NB4 (cell line): ENCODE measurements around the gene ACSM6.

Experiments used
- DNase-seq: peaks from one replicate; pipeline ENCODE4 v3.0.0; 2010; ENCODE audit warnings: low read depth
- H3K4me3 ChIP-seq: one replicate; pipeline ENCODE4 v1.5.1; 2011; ENCODE audit warnings: mild to moderate bottlenecking, low read depth, low read length, moderate library complexity
- MYC ChIP-seq: IDR thresholded peaks from 2 replicates; pipeline ENCODE4 v1.6.1; 2011; ENCODE audit warnings: low read depth, low read length
- POLR2A ChIP-seq: IDR thresholded peaks from 2 replicates; pipeline ENCODE4 v1.6.1; 2011; ENCODE audit warnings: mild to moderate bottlenecking; ENCODE audit not compliant: insufficient read length; ENCODE audit errors: extremely low read depth
- TF ChIP-seq, protein P1 (sequence below): IDR thresholded peaks from 2 replicates; pipeline ENCODE4 v1.6.1; 2011; ENCODE audit warnings: low read depth, low read length
- TF ChIP-seq, protein P2 (sequence below): IDR thresholded peaks from one replicate; pipeline ENCODE4 v1.5.1; 2012; ENCODE audit warnings: low read depth, low read length

ACSM6 gene, protein sequence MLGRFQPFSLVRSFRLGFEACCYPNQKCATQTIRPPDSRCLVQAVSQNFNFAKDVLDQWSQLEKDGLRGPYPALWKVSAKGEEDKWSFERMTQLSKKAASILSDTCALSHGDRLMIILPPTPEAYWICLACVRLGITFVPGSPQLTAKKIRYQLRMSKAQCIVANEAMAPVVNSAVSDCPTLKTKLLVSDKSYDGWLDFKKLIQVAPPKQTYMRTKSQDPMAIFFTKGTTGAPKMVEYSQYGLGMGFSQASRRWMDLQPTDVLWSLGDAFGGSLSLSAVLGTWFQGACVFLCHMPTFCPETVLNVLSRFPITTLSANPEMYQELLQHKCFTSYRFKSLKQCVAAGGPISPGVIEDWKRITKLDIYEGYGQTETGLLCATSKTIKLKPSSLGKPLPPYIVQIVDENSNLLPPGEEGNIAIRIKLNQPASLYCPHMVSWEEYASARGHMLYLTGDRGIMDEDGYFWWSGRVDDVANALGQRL

DNA sequence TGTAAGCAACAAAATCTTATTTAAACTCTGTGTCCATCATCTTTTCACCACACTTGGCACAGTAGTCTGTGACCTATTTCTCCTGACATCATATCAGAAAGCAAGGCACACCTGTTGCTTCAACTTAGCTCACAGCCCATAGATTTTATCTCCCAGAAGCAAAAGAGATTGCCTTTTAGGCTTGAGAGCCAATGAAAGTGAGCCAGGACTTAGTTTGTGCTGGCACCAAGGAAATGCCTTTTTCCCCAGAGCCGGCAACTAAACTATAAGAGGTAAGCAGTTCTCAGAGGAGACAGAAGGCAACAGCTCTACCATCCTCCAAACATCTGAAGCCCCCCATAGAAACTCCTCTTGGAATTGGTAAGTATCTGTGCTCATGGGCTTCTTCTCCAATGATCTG, at the start of gene ACSM6:
Gene ACSM6 (plus strand): TSS at position 295 of the 400 bp plus-strand sequence. CDS start 248 bp downstream, outside the sequence.
- TF ChIP-seq POLR2A (no peak), MYC (no peak)
- TF ChIP-seq, protein P1, sequence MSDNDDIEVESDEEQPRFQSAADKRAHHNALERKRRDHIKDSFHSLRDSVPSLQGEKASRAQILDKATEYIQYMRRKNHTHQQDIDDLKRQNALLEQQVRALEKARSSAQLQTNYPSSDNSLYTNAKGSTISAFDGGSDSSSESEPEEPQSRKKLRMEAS: no peak
- TF ChIP-seq, protein P2, sequence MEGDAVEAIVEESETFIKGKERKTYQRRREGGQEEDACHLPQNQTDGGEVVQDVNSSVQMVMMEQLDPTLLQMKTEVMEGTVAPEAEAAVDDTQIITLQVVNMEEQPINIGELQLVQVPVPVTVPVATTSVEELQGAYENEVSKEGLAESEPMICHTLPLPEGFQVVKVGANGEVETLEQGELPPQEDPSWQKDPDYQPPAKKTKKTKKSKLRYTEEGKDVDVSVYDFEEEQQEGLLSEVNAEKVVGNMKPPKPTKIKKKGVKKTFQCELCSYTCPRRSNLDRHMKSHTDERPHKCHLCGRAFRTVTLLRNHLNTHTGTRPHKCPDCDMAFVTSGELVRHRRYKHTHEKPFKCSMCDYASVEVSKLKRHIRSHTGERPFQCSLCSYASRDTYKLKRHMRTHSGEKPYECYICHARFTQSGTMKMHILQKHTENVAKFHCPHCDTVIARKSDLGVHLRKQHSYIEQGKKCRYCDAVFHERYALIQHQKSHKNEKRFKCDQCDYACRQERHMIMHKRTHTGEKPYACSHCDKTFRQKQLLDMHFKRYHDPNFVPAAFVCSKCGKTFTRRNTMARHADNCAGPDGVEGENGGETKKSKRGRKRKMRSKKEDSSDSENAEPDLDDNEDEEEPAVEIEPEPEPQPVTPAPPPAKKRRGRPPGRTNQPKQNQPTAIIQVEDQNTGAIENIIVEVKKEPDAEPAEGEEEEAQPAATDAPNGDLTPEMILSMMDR: no peak
- no peak within 1 kb of the TSS for H3K4me3 ChIP-seq
- DNase-seq: no peak

DNA sequence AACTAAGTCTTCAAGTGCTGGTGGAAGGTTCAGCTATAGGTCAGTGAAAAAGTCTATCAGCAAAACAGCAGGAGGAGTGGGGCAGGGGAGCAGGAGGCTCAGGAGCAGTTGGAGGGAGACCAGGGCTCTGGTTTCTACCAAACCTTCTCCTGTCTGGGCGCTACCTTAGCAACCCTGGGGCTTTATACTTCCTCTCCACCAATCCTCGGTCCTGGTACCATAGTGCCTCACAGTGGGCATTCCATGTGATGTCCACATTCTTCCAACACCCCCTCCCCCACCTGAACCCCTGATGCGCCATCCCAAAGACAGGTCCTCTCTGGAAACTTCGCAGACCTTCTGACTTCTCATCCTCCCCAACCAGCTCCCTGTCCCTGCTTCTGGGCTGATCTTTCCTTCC, 25.3 kb upstream of the ACSM6 start:
- no peak overlapping the region for H3K4me3 ChIP-seq
- DNase-seq: no peak

DNA sequence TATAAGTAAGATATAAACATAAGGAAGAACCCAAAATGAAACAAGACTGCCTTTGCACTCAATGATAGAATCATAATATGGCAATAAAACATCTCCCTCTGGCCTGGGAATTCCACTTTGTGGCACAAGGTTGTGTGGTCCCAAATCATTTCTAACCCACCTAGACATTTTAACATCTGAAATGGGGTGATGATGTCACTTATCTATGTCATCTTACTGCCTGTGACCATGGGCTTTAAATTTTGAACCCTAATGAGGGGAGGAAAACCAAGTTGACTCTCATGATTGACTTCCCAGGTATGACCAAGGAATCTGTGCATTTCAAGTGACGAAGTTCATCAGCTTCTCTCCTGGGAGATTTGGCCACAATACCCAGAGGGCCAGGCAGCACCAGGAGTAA, 24.5 kb upstream of the ACSM6 start:
- H3K4me3 ChIP-seq: no peak overlapping the region
- TF ChIP-seq MYC: no peak
- TF ChIP-seq POLR2A: no peak
- TF ChIP-seq, protein P2: no peak
- TF ChIP-seq, protein P1: no peak
- no peak for DNase-seq

More for the DNA sequence above, 25.3 kb upstream of the ACSM6 start:
- TF ChIP-seq MYC (no peak), POLR2A (no peak)
- TF ChIP-seq, protein P2: no peak
- TF ChIP-seq, protein P1: no peak

DNA sequence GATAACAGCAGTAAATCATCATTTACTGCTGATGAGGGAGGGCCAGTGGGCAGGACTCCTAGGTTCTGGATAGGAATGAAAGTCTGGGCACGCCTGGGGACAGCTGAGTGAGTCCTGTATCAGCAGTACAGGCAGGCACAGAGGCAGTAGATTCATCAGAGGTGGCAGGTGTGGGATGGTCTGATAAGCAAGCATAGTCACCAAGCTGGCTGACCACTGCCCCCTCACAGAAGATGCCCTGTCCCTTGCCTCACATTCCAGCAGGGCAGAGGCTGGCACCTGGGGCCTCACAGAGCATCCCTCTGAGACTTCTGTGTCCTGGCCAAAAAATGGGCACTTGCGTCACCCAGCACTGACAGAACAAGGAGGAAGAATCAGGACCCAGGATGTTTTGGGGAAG, 23.2 kb upstream of the ACSM6 start:
- TF ChIP-seq MYC (no peak), POLR2A (no peak)
- TF ChIP-seq, protein P2: no peak
- TF ChIP-seq, protein P1: no peak
- no peak for DNase-seq
- no peak overlapping the region for H3K4me3 ChIP-seq

DNA sequence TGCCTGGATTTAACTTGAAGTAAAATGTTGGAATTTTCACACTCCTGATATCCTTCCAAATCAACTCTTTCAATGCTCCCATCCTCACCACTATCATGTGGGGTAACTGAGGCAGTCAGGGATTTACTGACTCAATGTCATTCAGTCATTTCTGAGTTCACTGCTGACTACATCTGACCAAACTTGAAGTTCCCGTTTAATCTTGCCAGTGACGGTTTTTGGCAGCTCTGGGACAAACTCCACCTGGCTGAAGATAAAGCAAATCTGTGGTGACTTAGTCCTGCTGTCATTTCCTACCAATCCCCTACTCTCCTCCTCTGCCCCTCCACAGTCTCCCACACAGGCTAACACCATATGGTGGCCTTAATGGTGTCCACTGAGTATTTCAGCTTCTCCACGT, 22.7 kb upstream of the ACSM6 start:
- TF ChIP-seq, protein P1: no peak
- TF ChIP-seq POLR2A (no peak), MYC (no peak)
- TF ChIP-seq, protein P2: no peak
- DNase-seq: no peak
- no peak overlapping the region for H3K4me3 ChIP-seq
